ENCODE results near the gene AIMP1.

Gene AIMP1

DNA sequence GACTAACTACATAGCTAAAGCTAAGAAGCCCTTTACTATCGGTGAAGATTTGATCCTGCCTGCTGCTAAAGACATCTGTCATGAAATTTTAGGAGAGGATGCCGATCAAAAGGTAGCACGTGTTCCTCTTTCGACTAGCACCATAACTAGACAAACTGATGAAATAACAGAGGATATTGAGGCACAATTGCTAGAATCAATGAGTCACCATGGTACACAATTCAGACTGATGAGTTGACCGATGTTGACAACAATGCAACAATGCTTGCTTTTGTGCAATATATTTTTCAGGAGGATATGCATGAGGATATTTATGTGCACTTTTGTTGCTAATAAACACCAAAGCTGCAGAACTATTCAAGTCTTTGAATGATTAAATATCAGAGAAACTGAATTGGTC, 24.7 kb upstream of the AIMP1 start:
- H3K27ac ChIP-seq = no peak overlapping the region
- no peak overlapping the region for H3K4me3 ChIP-seq
- H3K36me3 ChIP-seq = peaks cover 25 to 52% (median 34%) of the 10 kb centered on the region in 3 donors
- peaks cover 0 to 4% (median 0%) of the 10 kb centered on the region in 4 donors for H3K4me1 ChIP-seq
- intact Hi-C loops (cut with DNase I; ENCODE audit: low total_unique reads) = no loop called here
- H3K27me3 ChIP-seq = no peaks in the 10 kb centered on the region
- DNase-seq = no peak
- TF ChIP-seq, protein P1, sequence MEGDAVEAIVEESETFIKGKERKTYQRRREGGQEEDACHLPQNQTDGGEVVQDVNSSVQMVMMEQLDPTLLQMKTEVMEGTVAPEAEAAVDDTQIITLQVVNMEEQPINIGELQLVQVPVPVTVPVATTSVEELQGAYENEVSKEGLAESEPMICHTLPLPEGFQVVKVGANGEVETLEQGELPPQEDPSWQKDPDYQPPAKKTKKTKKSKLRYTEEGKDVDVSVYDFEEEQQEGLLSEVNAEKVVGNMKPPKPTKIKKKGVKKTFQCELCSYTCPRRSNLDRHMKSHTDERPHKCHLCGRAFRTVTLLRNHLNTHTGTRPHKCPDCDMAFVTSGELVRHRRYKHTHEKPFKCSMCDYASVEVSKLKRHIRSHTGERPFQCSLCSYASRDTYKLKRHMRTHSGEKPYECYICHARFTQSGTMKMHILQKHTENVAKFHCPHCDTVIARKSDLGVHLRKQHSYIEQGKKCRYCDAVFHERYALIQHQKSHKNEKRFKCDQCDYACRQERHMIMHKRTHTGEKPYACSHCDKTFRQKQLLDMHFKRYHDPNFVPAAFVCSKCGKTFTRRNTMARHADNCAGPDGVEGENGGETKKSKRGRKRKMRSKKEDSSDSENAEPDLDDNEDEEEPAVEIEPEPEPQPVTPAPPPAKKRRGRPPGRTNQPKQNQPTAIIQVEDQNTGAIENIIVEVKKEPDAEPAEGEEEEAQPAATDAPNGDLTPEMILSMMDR (IDR thresholded peaks at IDR 0.05) = no peak
- H3K9me3 ChIP-seq = no peaks in the 10 kb centered on the region

- H3K4me3 ChIP-seq = no peak overlapping the region
- no peaks in the 10 kb centered on the region for H3K9me3 ChIP-seq
- H3K27ac ChIP-seq = no peak overlapping the region
- peaks cover 25 to 52% (median 34%) of the 10 kb centered on the region in 3 donors for H3K36me3 ChIP-seq
- H3K27me3 ChIP-seq = no peaks in the 10 kb centered on the region
- DNase-seq = no peak
- H3K4me1 ChIP-seq = no peaks in the 10 kb centered on the region
- TF ChIP-seq, protein P1 (IDR thresholded peaks at IDR 0.05) = no peak
- intact Hi-C loops (cut with DNase I; ENCODE audit: low total_unique reads) = no loop called here
Measured at GRCh38 chr4:106294062-106294461, 22.3 kb upstream of the AIMP1 start.

GRCh38 chr4:106297245-106298035, 18.9 kb upstream of the AIMP1 start:
- Histone ChIP-seq H3K4me3 (no peak overlapping the region), H3K9me3 (no peaks in the 10 kb centered on the region), H3K27me3 (no peaks in the 10 kb centered on the region), H3K36me3 (peaks cover 15 to 46% (median 25%) of the 10 kb centered on the region in 3 donors), H3K27ac (no peak overlapping the region), H3K4me1 (peaks cover 0 to 7% (median 1%) of the 10 kb centered on the region in 4 donors)
- DNase-seq = no peak
- intact Hi-C loops (cut with DNase I; ENCODE audit: low total_unique reads) = no loop called here
- TF ChIP-seq, protein P1 (IDR thresholded peaks at IDR 0.05) = no peak

DNA sequence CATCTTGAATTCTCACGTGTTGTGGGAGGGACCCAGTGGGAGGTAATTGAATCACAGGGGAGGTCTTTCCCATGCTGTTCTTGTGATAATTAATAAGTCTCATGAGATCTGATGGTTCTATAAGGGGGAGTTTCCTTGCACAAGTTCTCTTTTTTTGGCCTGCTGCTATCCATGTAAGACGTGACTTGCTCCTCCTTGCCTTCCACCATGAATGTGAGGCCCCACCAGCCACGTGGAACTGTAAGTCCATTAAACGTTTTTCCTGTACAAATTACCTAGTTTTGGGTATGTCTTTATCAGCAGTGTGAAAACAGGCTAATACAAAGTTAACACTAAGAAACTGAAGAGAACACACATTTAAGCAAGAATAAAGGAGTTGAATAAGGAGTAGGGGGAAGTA, 16.4 kb upstream of the AIMP1 start:
- Histone ChIP-seq H3K4me1 (peaks cover 0 to 7% (median 1%) of the 10 kb centered on the region in 4 donors), H3K27me3 (no peaks in the 10 kb centered on the region), H3K4me3 (no peak overlapping the region), H3K9me3 (no peaks in the 10 kb centered on the region), H3K36me3 (peaks cover under 1 to 20% (median under 1%) of the 10 kb centered on the region in 3 donors), H3K27ac (no peak overlapping the region)
- intact Hi-C loops (cut with DNase I; ENCODE audit: low total_unique reads) = no loop called here
- TF ChIP-seq, protein P1 (IDR thresholded peaks at IDR 0.05) = no peak
- DNase-seq = no peak

DNA sequence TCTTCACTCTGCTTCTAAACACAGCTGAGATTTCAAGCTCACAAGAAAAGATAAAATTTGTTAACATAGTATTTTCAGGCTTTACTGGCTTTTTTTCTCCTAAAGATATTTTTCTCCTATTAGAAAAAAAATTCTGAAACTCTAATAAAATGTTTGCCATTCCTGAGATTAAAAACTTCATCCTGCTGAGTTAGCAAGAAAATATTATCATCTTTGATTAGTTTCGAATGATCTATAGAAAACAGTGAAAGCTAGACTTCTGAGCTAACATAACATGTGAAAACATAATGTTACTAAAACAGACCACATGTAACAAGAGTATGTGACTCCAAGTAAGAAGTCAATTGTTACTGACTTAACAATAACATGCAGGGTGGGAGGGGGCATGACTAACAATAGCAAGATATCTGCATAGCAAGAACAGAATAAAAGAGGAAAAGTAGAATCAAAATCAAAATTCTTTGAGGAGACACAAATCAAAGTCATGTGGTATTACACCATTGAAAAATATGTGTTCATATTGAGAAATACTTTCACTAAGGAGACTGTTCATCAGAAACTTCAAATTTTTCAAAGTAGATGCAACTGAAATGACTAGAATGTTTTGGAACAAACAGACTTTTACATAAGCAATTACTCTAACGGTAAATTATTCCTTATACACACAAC, 14.8 kb upstream of the AIMP1 start:
- no peak overlapping the region for H3K27ac ChIP-seq
- TF ChIP-seq, protein P1 (IDR thresholded peaks at IDR 0.05) = no peak
- intact Hi-C loops (cut with DNase I; ENCODE audit: low total_unique reads) = no loop called here
- H3K9me3 ChIP-seq = no peaks in the 10 kb centered on the region
- H3K4me3 ChIP-seq = no peak overlapping the region
- H3K4me1 ChIP-seq = peaks cover 0 to 7% (median 1%) of the 10 kb centered on the region in 4 donors
- DNase-seq = no peak
- H3K36me3 ChIP-seq = peaks cover 0 to 19% (median 0%) of the 10 kb centered on the region in 3 donors
- no peaks in the 10 kb centered on the region for H3K27me3 ChIP-seq

Measured in tibial artery (tissue), 4 donors.